IPS DF 4.7 (cell line): Measurements from ENCODE around the gene ATAD3A.
"Not testable (repeated sequence)": the region's sequence is repeated elsewhere in the genome, so short reads cannot be mapped to it uniquely, and the experiment has no call there.

ENCODE experiments used
- DNase-seq: peaks from one replicate; pipeline ENCODE4 v3.0.0-alpha.2; 2013; ENCODE audit warnings: low spot score; ENCODE audit errors: extremely low read depth

Gene ATAD3A

GRCh38 chr1:1554926-1555915 is 43.3 kb downstream of the ATAD3A start:
- DNase-seq, result no peak

GRCh38 chr1:1556505-1556904 is 44.5 kb downstream of the ATAD3A start:
- DNase-seq, result no peak

DNA sequence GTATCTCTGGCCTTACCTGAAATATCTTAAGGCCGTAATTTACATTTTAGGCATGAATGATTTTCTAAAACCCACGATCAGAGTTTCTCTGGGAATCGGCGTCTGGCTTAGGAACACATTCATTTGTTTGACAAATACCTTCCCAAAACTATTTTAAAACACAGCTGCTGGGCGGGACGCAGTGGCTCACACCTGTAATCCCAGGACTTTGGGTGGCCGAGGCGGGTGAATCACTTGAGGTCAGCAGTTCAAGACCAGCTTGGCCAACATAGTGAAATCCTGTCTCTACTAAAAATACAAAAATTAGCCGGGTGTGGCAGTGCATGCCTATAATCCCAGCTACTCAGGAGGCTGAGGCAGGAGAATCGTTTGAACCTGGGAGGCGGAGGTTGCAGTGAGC is 45.0 kb downstream of the ATAD3A start:
- not testable (repeated sequence) for DNase-seq

- not testable (repeated sequence) for DNase-seq
These were observed 45.7 kb downstream of the ATAD3A start for GRCh38 chr1:1557688-1558087.

GRCh38 chr1:1558591-1558990 is 46.6 kb downstream of the ATAD3A start:
- no peak for DNase-seq

- no peak for DNase-seq
These were observed 47.1 kb downstream of the ATAD3A start for GRCh38 chr1:1559066-1559465.

DNA sequence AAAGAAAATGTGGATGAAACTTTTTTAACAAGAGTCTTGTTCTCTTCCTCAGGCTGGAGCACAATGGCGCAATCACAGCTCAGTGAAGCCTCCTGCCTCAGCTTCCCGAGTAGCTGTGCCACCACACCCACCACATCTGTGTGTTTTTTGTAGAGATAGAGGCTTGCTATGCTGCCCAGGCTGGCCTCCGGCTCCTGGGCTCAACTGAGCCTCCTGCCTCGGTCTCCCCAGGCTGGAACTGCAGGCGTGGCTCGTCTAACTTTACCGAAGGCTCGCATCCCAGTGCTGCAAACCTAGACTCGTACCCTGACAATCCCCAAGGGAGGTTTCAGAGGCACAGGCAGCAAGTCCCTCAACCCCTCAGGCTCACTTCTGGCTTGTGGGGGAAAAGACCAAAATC is 48.2 kb downstream of the ATAD3A start:
- no peak for DNase-seq

- DNase-seq, result no peak
These were observed 50.0 kb downstream of the ATAD3A start for GRCh38 chr1:1561801-1562470.

GRCh38 chr1:1562556-1563195 is 50.7 kb downstream of the ATAD3A start:
- DNase-seq, result no peak

DNA sequence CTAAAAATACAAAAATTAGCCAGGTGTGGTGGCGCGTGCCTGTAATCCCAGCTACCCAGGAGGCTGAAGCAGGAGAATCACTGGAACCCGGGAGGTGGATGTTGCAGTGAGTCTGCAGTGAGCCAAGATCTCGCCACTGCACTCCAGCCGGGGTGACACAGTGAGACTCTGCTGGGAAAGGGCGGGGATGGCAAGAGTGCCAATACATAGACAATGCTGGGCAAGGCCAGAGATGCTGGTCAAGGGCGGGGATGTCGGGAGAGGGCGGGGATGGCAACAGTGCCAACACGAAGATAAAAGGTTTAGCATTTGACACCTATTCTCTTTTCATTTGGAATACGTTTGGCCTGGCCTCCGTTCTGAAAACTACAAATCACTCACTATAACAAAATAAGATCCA is 51.7 kb downstream of the ATAD3A start:
- DNase-seq, result no peak

DNA sequence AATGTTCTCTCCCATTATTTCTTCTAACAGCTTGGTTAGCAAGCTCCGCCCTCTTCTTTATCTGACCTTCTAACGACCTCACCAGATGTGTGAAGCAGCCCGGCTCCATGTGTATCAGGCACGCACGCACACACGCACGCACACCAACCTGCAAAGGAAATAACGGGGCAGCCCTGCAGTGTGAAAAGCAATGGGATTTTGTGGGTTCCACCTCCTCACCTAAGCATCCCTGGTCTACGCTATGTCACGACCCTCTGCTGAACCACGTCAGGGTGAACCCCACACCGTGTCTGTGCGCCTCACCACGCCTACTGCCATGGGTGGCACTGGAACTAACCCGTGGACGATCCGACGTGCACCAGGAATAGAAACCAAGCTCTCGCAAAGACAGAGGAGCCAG is 52.3 kb downstream of the ATAD3A start:
- DNase-seq, result no peak

DNA sequence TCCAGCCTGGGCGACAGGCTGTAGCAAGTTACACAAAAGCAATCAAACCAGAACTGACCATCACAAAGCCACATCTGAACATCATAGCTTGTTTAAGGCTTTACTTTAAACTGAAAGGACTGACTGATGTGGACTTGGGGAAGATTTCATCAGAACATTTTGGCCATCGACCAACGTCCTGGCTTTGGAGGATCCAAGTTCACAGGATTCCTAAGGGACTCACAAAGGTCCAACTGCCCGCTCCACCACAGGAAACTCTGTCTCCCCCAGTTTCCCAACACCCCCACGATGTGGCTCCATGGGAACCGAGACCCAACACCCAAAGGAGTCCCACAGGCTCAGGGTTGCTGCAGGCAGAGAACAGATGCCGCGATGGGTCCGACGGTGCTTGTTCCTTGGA is 53.4 kb downstream of the ATAD3A start:
- DNase-seq, result no peak

GRCh38 chr1:1567152-1567875 is 55.4 kb downstream of the ATAD3A start:
- no peak for DNase-seq

DNA sequence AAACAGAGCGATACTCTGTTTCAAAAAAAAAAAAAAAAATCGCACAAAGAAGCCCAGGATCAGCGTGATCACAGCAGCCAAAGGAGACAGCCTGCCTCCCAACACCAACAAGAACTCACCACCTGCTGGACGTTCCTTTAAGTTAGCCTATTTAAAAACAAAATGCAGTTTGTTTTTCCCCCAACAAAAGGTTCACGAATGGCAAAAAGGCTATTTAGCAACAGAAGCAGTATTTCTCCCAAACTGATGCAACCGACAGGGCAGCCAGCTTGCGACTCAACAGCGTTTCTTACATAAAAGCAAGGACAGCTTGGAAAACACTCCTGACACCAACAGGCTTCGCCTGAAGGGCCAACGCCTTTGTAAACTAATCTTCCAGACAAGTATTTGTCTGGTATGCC is 55.9 kb downstream of the ATAD3A start:
- DNase-seq, result no peak

GRCh38 chr1:1569341-1569740 is 57.4 kb downstream of the ATAD3A start:
- DNase-seq, result no peak

DNA sequence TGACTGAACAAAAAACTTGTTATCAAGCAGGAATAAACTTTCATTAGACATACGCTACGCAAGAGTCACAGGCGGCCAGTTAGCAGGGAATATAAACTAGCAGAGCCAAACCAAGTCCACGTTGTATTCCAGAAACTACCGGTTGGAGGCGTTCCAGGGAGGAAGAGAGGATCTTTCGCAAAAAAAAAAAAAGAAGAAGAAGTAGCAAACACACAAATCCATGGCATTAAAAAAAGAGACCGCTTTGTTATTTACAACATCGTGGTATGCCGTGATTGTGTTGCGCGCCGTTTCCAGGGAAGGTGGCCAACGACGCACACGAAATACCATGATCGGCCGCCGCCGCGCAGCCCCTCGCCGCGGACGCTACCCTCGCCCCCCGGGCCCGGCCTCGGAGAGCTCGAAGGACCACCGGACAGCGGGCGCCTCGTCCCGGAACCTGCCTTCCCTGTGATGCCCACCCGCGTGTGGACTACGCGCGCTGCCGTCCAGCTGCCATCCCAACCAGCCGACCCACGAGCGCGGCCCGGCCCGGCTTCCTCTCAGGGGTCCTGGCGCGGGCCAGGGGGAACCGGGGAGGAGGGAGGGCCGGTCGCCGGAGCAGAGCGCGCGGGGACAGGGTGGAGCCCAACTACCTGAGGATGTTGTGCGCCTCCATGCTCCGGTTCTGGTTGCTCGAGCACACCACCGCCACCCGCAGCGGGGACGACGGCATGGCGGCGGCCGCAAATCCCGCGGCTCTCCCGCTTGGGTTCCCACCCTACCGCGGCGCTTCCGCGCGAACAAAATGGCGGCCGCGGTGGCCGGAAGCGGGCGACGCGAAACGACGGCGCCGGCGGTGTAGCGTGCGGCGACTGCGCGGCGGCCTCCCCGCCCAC is 62.1 kb downstream of the ATAD3A start:
- no peak for DNase-seq

DNA sequence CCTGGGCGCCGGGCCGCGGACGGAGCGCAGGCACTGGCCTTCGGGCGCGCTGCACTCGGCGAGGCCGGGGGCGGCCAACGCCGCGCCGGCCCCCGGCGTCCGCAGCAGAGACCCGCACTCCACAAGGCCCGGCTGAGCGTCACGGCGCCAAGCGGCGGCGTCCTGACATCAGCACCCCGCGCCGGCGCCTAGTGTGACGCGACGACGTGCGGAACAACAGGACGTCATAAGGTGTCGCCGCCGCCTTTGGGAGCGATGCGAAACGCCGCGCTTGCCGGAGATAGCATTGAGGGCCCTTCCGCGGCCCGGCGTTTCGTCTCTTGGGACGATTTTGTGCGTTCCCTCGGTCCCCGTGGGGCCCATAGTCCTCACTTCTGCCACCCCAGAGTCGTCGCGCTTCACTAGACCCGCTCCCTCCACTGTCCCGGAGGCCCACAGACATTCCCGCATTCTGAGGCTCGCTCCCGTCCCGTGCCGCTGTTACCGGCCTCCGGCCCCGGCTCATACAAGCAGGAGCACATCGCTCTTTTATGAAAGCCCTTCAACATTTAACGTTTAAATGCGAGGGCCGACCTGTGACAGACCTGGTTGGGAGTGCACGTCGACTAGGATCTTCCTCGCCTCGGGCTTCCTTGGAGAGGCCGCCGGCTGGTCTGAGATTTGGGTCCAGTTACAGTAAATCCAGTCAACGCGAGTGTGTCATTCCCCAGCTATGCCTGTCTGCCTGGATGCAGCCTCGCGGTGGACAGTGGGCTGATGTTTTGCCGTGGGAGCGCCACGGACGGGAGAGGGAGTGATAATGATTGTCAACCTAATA is 63.0 kb downstream of the ATAD3A start, which contains the start of gene SSU72:
TSS of gene SSU72 (minus strand) at position 143 of the 817 bp plus-strand sequence. CDS start 306 bp downstream, outside the sequence.
- DNase-seq, result no peak

DNA sequence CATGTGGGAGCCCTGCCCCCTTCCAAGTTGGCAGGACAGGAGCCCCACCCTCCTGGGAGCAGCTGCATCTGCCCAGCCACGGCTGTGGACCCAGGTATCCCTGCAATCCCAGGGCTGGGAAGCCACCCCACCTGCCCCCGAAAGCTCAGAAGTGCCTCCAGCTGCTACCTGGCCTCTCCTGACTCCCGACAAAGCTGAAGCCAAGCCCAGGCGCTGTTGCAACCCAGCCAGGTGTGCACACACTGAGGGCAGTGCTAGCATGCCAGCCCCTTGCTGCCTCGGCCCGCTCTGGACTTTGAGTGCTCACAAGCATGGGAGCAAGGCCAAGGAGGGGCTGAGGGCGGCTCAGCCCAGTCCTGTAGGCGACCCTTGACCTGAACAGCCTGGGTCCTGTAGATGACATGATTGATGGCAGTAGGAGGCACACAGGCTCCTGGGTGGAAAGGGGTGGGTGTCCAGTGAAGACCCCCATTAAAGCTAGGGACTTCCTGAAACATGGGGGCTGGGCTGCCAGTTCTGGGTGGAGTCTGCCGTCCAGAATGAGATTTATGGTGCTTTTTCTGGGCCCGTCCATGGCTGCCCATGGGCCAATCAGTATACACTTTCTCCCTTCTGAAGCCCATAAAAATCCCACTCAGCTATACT is 65.5 kb downstream of the ATAD3A start:
- DNase-seq, result no peak

- DNase-seq, result no peak
These were observed 66.5 kb downstream of the ATAD3A start for GRCh38 chr1:1578371-1578940.
